GM21360 (cell line): ENCODE data around the gene RSPO1.

Experiments used
- ATAC-seq: cut with Tn5 transposase; IDR thresholded peaks from one replicate; pipeline ENCODE4 v1.9.1; 2021; ENCODE audit warnings: mild to moderate bottlenecking, moderate library complexity; ENCODE audit not compliant: unreplicated experiment

Gene RSPO1

GRCh38 chr1:37657620-37658412, 23.1 kb upstream of the RSPO1 start:
- no peak for ATAC-seq

GRCh38 chr1:37656881-37657280, 22.2 kb upstream of the RSPO1 start:
- no peak for ATAC-seq

GRCh38 chr1:37656026-37656425, 21.3 kb upstream of the RSPO1 start:
- ATAC-seq = no peak

GRCh38 chr1:37655274-37655673, 20.6 kb upstream of the RSPO1 start:
- ATAC-seq = no peak

GRCh38 chr1:37653906-37654305, 19.2 kb upstream of the RSPO1 start:
- no peak for ATAC-seq

- no peak for ATAC-seq
These were observed 18.3 kb upstream of the RSPO1 start for GRCh38 chr1:37652976-37653375.

GRCh38 chr1:37651803-37652202, 17.1 kb upstream of the RSPO1 start:
- no peak for ATAC-seq

- no peak for ATAC-seq
These were observed 16.0 kb upstream of the RSPO1 start for GRCh38 chr1:37650721-37651120.

- ATAC-seq = no peak
These were observed 15.5 kb upstream of the RSPO1 start for GRCh38 chr1:37650173-37650572.

- ATAC-seq = no peak
These were observed 12.6 kb upstream of the RSPO1 start for GRCh38 chr1:37647281-37647680.

GRCh38 chr1:37641059-37641458, 6.4 kb upstream of the RSPO1 start:
- no peak for ATAC-seq

- no peak for ATAC-seq
These were observed 1.7 kb upstream of the RSPO1 start for GRCh38 chr1:37636435-37636834.

- ATAC-seq = no peak
These were observed 555 bp upstream of the RSPO1 start for GRCh38 chr1:37634992-37635902.

GRCh38 chr1:37633938-37634243, 801 bp downstream of the RSPO1 start:
- no peak for ATAC-seq

GRCh38 chr1:37633040-37633937, 1.4 kb downstream of the RSPO1 start:
- no peak for ATAC-seq

GRCh38 chr1:37631036-37631435, 3.7 kb downstream of the RSPO1 start:
- ATAC-seq = no peak

- ATAC-seq = no peak
These were observed 4.2 kb downstream of the RSPO1 start for GRCh38 chr1:37630426-37631028.

GRCh38 chr1:37629726-37630425, 4.8 kb downstream of the RSPO1 start:
- no peak for ATAC-seq

- ATAC-seq = no peak
These were observed 5.7 kb downstream of the RSPO1 start for GRCh38 chr1:37629008-37629407.

GRCh38 chr1:37628026-37628556, 6.6 kb downstream of the RSPO1 start:
- ATAC-seq = no peak
